Measurements from ENCODE around the gene BTBD9. TPM values are rescaled to one million over a fixed set of nuclear protein-coding genes. Genes with fewer than 3 reads are reported as not detected.

The BTBD9 gene
- total RNA-seq, 2 experiments from 2014 or later = 8.8 to 9.2 TPM

DNA sequence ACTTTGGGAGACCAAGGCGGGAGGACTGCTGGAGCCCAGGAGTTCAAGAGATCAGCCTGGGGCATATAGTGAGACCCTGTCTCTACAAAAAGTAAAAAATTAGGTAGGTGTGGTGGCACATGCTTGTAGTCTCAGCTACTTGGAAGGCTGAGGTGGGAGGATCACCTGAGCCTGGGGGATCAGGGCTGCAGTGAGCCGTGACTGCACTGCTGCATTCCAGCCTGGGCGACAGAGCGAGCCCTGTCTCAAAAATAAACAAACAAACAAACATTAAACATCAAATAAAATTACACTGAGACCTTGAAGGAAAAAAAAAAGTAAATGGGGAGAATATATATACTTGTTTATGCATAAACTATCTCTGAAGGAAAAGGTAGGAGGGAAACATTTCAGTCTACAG, 432.4 kb downstream of the BTBD9 start:
- ChIA-PET CTCF (no interaction called here), POLR2A (no interaction called here)

DNA sequence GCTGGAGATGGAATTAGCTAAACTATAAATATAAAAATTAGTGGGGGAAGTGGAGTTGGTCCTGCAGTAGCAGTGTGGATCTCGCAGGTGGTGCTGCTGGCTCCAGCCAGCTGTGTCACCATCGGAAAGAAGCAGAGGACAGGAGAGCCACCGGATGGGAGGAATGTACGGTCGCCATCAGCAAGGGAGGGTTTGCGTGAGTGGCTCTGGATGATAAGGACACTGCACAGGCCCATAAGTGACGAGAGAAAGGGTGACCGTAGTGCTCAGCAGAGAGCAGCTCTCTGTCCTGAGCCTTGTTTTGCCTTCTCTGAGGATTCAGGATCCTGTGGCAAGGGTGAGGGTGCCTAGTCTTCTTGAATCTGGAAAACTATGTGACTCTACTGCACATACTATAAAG, 441.5 kb downstream of the BTBD9 start:
- CTCF ChIA-PET = no interaction called here
- POLR2A ChIA-PET = no interaction called here

DNA sequence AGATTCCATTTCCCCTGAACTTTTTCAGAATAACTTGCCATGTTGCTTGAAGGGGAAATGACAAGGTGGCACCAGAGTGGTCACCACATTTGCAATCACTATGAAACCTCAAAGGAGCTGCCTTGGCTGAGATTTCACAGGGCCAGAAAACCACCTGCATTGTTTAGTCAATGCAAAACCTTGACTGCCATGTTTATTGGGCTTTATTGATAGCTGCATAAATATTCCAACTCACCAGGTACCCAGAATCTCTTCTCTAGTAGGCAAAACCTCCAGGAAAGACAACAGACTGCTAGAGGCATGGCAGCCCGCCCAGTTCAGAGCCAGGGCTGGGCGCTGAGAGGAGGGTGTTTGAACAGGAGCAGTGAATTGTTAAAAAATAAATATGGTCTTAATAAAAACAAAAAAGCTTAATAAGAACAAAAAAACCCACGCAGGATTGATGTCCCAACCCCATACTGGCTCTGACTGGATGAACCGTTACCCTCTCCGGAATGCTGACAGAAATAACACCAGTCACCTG, 444.6 kb downstream of the BTBD9 start:
- POLR2A ChIA-PET = no interaction called here
- CTCF ChIA-PET = no interaction called here

DNA sequence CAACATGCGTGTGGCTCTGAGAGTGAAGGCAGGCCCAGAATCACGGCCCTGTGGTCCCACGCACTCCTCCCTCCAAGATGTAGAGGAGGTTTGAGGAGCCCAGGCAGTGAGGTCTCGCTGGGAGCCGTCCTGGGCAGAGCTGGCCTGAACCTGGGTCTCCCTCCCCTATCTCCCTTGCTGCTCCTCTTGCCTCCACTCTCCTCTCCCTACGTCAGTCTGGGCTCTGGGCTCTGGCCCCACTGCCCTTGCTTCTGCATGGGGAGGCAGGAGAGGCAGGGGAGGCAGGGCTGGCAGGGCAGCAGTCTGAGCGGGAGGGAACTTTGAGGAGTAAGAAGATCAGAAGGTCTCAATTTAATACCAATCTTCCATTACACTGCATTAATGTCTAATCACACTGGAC, 445.1 kb downstream of the BTBD9 start:
- ChIA-PET POLR2A (no interaction called here), CTCF (no interaction called here)

DNA sequence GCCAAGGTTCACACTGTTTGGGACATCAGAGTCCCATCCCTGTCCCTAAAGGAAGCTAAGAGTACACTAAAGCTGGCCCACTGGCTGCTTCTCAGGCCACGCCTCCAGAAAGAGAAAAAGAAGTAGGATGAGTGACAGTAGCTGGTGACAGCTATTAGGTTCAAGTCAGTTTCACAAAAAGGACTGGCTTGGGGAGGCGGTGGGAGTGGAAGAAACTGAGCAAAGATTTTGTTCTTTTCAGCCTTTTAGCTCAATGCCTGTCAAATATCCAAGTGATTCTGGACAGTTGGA, 445.5 kb downstream of the BTBD9 start:
- CTCF ChIA-PET = no interaction called here
- POLR2A ChIA-PET = no interaction called here

DNA sequence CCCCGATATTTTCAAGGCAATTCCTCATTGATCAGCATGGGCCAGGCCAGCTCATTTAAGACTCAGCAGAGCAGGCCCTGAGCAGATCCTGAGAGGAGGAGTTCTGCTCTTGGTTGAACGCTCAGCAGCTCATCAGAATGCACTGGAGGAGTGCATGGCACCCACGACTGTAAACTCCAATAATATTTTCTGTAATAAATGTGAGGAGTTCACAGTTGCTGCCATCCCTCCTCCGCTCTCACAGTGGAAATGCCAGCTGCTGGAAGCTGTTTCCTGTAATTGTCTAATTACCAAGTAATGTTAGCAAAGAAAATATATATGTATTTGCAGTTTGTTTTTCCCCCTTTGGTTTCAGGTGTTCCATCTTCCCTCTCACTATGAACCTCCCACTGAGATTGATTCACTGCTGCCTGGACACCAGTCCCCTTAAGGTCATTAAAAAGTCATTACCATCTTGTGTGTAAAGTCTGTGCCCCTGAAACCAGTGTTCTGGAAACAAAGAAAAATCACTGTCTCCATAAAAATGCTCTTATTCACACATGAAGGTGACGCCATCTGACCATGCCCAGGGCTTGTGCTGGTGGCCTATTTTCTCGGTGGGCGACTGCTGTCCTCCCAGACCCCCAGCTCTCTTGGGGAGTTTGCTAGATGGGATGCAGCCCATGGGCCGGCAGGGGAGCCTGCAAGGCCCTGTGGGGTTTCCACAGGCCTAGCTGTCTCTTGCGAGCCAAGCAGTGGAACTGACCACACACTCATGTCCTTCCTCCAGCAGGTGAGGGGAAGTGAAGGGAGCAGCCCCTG, 446.0 kb downstream of the BTBD9 start:
- ChIA-PET CTCF (no interaction called here), POLR2A (no interaction called here)

DNA sequence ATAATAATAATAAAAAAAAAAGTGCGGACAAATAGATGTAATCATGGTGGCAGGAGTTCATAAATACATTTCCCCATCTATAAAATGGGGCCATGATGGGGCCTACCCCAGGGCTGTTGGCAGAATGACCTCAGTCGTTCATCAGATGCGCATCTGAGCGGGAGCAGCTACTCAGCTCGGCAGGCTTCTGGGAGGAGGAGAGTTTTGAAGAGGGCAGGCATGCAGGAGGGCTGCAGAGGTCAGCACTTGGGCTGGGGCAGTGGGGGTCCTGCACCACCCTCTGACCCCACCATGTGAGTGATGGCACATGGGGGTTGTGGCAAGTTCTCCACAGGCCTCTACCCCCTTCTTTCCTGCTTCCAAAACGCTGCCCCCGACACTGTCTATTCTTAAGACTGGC, 446.7 kb downstream of the BTBD9 start:
- CTCF ChIA-PET = no interaction called here
- POLR2A ChIA-PET = no interaction called here

DNA sequence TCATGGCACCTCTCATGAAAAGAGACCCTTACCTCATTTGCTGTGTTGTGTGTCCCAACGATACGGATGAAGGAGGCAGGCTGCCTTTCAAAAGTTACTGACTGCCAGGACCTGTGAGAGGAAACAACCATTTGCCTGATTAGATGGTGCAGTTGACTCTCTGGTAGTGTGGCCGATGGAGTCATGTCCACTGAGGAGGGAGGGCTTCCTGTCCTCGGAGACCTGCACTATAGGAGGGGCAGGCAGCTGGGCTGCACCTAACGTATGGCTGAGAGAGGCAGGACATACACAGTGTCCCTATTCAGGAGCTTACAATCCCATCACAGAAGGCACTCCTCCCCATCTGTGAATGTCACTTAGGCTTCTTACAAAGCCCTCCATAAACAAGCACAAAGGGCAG, 447.2 kb downstream of the BTBD9 start:
- ChIA-PET POLR2A (no interaction called here), CTCF (no interaction called here)

DNA sequence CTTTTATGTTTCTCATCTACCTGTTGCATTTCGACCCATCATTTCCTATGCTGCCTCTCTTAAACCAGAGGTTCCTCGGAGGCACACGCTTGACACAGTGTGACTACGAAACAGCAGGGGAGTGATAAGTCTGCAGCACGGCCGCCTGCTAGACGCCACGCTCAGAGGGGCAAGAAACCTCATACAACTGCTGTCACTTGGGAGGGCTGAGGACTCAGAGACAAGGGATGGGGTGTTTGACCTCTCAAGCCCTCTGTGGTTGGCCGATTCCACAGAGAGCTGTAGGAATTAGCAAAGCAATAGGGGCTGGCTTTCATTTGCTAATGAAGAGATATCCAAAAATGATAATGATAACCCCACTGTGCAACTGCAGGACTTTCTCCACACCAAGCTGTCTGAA, 447.7 kb downstream of the BTBD9 start:
- CTCF ChIA-PET = no interaction called here

DNA sequence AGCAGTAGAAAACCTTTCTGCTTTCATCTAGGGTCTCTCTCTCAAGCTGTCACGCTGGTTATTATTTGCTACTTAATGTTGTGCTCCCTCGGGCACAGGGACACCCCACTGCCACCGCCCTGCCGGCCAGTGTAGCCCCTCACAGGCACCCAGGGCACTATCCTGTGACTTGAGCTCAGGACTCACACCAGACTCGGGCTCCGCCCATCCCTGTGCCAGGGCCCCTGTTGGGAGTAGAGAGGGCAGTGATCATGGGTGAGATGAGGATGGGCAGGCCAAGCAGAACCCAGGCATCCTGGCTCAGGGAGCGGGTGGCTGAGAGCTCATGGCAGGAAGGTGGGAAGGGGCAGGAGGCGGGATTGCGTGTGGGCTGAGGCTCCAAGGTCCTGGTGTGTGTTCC, 448.3 kb downstream of the BTBD9 start:
- CTCF ChIA-PET = no interaction called here
- POLR2A ChIA-PET = no interaction called here

More for the DNA sequence above, 447.7 kb downstream of the BTBD9 start:
- POLR2A ChIA-PET = no interaction called here

DNA sequence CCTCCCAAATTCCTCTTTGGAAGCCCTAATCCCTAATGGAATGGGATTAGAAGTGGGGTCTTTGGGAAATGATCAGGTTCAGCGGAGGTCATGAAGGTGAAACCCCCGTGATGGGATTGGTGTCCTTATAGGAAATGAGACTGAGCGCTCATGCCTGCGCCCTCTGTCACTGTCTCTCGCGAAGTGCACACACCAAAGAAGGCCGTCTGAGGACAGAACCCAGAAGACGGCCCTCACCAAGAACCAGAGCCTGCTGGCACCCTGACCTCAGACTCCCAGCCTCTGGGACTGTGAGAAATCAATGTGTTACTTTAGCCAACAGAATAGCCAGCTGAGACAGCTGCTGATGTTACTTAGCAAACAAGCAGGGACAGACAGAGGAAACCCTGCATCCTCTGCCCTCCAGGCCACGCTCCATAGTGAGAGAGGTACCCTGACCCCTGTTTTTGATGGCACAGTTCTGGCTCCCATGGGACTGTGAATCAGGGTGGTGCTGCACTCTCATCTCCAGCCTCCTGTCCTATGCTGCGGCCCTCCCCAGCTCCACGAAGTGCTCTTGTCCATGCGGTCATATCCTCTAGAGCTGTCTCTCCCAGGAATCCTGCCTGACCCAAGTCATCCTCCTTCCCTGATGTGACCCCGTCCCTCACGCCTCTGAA, 450.9 kb downstream of the BTBD9 start:
- ChIA-PET POLR2A (no interaction called here), CTCF (no interaction called here)

DNA sequence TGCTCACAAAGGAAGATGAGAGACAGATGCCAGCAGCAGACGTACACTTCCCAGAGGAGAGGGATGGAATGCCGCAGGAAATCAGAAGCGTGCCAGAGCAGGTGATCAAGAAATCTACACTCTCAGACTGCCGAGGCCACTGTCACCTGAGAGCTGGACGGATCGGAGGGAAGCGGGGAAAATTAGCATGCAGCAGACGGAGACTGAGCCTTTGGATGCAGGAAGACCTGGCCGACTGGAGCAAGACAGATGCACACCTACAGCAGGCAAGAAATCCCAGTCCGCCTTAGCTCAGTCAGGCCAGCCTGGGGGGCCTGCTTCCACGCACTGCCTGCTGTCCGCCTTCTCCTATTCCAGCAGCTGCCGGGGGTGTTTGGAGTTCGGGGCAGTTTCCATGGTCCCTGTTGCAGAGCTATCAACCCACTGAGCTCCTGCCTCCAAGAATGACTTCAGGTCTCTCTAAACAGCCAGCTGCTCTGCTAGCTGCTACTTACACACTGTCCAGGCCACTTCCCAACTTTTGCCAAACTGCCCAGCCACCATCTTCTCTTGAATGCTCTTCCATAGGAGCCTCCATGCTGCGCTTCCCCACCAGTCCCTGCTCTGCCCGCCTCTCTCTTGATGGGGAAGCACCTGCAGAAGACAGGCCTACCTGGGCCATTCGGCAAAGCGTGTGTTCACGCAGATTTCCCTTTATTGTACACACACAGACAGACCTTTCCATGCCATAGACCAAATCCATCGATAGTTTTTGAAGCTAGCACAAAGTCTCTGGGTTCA, 451.7 kb downstream of the BTBD9 start:
- POLR2A ChIA-PET = no interaction called here
- CTCF ChIA-PET = no interaction called here

DNA sequence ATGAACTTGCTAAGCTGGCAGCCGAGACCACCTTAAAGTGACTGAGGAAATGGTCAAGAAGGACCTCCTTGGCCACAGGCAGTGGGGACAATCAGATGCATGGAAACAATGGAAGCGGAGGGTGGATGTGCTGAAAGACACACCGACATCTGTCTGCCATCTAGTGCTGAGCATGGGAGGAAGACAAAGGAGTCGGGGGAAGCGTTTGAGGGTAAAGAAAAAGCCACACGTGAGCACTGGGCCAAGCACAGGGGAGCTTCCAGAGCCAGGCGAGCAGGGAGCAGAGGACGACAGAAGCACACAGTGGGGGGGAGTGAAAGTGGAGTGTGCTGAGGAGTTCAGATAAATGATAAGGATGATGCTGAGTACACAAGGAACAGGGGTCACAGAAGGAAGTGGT, 452.4 kb downstream of the BTBD9 start:
- ChIA-PET POLR2A (no interaction called here), CTCF (no interaction called here)

DNA sequence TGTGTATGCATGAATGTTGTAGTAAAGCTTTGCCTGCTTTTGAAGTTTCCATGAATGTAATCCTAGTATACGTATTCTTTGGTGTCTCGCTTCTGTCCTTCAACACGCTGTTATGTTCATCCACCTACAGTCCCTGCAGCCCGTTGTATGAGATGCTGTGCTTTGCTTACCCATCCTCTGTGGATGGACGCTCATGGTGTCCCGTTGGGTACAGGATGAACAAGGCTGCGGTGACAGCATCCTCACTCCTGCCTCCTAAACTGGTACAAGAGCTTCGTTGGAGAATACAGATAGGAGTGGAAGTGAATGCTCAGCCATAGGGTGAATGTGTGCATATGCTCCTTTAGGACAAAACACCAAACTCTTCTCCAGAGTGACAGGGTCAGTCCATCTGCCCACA, 454.0 kb downstream of the BTBD9 start:
- CTCF ChIA-PET = no interaction called here
- POLR2A ChIA-PET = no interaction called here

DNA sequence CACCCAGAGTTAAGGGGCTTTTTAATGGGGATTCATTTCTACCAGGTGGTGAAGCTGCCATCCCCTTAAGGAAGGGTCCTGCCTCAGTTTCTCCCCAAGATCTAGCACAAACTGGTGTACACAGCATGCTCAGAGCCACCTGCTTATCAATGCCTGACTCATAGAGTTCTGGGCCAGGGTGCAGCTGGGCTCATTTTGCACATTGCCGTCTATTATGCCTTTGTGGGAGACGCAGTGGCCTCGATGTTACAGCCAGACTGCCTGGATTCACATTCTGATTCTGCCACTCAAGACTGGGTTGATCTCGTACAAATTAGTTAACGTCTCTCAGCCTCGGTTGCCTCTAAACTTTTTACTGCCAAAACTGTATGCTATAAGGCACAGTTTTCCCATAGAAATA, 454.5 kb downstream of the BTBD9 start:
- POLR2A ChIA-PET = no interaction called here
- CTCF ChIA-PET = no interaction called here

DNA sequence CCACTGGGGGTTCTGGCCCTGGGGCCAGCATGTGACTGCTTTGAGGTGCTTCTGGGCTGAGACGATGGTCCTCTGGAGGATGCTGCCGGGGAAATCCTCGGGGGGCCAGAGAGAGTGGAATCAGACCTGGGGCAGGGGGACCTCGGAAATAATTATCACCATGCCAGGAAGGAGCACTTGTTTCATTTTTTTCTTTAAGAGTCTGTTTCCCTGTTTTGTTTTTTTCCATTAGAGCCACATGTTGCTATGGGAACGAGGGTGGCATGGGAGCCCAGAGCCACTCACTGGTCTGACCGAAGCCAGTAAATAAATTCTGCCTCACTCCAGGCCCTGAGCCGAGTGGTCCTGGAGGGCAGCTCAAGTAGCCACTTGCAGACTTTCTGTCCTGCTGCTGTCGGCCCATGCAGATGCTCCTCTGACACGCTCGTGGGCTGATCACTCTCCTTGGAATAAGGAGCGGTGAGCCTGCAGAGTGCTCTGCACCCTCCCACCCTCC, 455.1 kb downstream of the BTBD9 start:
- POLR2A ChIA-PET = no interaction called here

DNA sequence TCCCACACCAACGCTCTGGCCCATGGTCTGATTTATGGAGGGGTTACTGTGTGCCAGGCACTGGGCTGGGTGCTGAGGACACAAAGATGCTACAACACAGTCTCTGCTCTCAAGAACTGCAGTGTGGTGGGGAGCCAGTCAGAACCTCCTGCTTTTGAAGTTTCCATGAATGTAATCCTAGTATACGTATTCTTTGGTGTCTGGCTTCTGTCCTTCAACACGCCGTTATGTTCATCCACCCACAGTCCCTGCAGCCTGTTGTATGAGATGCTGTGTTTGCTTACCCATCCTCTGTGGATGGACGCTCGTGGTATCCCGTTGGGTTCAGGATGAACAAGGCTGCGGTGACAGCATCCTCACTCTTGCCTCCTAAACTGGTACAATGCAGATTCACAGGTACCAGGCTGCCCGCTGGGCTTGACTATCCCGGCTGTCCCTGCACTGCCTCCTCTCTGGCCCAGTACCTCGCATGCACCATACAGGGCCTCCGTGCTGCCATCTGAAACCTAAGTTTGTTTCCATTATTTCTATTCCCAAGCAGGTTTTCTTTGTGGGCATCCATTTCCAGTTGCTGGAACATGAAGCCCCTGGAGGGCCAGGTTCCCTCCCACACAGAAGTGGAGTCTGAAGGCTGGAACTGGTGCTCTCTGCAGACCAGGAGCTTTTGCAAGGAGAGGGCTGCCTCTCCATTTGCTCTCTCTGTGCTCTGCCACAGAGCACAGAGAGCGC, 455.7 kb downstream of the BTBD9 start:
- ChIA-PET POLR2A (no interaction called here), CTCF (no interaction called here)

More for the DNA sequence above, 455.1 kb downstream of the BTBD9 start:
- CTCF ChIA-PET = no interaction called here

DNA sequence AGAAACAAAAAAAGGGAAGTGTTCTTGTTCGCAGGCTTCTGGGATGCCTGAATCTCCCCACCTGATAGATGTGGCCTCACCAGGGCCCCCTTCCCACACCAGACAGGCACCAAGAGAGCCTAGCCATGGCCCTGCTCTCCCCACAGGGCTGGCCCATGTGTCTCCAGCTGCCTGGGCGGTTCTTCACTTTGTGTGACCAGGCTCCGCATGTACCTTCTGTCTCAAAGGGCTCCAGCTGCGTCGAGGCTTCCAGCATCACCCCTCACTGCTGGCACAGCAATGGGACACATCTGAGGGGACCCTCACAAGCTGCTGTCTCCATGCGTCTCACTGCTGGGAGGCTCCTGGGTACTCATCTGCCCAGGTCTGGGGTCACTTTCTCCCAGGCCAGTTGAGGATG, 457.3 kb downstream of the BTBD9 start:
- CTCF ChIA-PET = no interaction called here
- POLR2A ChIA-PET = no interaction called here

DNA sequence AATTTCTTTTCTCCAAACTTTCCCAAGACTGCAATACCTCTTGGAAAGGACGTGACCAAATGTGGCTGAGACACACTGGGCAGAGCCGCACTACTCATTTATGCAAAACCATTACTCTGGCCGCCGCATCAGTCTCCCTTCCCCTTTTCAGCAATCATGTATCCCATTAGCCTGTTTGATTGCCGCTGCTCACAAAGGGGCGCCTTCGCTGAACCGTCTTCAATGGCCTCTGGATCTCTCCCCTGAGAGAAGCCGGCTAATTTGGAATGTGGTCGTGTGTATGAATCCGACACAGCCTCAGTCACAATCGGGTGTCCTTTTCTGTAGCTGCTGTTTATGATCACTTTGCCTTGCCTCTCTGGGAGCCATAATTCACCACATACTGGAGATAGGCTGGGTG, 459.1 kb downstream of the BTBD9 start:
- ChIA-PET CTCF (no interaction called here), POLR2A (no interaction called here)

DNA sequence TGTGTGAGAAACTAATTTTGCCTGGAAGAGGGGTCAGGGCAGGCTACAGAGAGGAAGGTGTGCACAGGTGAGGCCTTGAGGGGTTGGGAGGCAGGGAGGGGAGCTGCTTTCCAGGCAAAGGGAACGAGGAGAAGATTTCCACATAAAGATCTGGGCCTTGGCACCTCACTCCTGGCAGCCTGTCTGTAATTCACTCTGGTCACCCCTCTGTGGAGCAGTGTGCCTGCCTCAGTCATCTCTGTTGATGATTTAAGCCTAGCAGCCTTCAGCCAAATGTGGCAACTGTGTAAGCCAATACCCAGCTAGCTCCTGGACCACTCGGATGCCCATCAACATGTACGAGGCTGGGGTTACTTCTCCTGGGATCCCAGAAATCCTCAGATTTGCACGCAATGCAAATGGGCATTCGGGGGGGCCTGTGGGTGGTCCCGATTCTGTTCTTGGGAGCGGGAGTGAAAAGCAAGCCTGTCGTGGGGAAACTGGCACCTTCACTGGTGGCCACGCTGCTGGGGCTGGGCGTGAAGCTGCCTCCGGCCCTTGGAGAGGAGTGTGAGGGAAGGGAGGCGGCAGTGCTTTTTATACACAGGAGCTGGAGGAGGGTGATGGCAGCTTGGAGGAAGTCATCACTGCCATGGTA, 459.8 kb downstream of the BTBD9 start:
- ChIA-PET CTCF (interaction anchor here (1.0 kb wide), 1 partner anchor 314 kb away, joined by 3 read pairs; no protein-coding TSS in a partner anchor), POLR2A (no interaction called here)
